Thyroid gland (tissue), 4 donors: ENCODE results near the gene C10orf95.

Experiments used
- CTCF ChIP-seq, 6 experiments: fragments of 200-600 bp in 3 of 6; fragments of 450-650 bp in 3 of 6; sonication (generic) in 3 of 6; IDR thresholded peaks; one replicate each; pipeline ENCODE4 v1.5.1; 2016 to 2019; ENCODE audit warnings: antibody characterized with exemption in 6 of 6, mild to moderate bottlenecking in 2 of 6, inconsistent platforms in 1 of 6, moderate library complexity in 1 of 6
- POLR2A ChIP-seq, 2 donors: fragments of 450-650 bp; IDR thresholded peaks; one replicate each; pipeline ENCODE4 v1.6.1; 2017; ENCODE audit warnings: antibody characterized with exemption in 2 of 2, mild to moderate bottlenecking in 2 of 2, moderate library complexity in 1 of 2

GRCh38 chr10:102480396-102480795 lies 29.1 kb upstream of the C10orf95 start:
- TF ChIP-seq CTCF (IDR thresholded peaks at IDR 0.05) = no peak
- no peak for TF ChIP-seq POLR2A (IDR thresholded peaks at IDR 0.05)
